GM18499 (cell line): ENCODE measurements around the gene MED22.

Source experiments
- ATAC-seq: cut with Tn5 transposase; IDR thresholded peaks from one replicate; pipeline ENCODE4 v1.9.1; 2021; ENCODE audit warnings: moderate number of reproducible peaks; ENCODE audit not compliant: insufficient read depth, unreplicated experiment

Gene MED22

DNA sequence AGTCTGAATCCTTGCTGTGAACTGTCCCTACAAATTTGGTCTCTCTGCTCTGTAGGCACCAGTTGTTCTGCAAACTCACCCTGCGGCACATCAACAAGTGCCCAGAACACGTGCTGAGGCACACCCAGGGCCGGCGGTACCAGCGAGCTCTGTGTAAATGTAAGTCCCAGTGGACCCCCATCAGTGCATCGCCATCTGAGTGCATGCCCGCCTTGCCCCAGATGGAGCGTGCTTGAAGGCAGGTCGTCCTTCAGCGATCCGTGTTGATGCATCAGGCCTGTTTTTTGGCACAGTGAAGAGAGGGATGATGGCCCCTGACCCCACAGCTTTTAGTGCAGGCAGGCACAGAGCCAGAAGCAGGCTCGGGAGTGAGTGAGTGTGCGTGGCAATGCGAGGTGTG is 9.7 kb upstream of the MED22 start:
- no peak for ATAC-seq

DNA sequence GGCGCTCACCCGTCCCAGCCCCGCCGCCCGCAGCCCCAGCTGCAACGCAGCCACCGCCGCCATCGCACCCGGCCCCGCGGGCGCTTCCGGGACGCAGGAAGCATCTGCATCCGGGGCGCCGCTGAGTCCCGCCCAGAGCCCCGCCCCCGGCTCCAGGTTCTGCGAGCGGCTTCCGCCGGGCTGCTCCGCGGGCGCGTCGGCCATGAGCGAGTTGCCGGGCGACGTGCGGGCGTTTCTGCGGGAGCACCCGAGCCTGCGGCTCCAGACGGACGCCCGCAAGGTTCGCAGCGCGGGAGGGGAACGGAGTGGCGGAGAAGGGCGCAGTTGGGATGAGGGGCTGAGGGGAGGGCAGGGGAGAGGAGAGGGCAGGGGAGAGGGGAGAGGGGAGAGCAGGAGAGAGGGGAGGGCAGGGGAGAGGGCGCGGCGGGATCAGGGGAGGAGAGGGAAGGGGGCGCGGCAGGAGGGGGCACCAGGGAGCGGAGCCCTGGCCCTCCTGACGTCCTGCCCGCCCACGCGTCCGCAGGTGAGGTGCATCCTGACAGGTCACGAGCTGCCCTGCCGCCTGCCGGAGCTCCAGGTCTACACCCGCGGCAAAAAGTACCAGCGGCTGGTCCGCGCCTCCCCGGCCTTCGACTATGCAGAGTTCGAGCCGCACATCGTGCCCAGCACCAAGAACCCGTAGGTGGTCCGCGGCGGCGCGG is 8.6 kb upstream of the MED22 start, which contains the start of the genes SURF1 and SURF2:
Gene SURF1 (minus strand): TSS at position 97 of the 701 bp plus-strand sequence. CDS start 34 bp downstream, at position 63.
Gene SURF2 (plus strand): TSS at position 160 of the 701 bp plus-strand sequence. CDS start 43 bp downstream, at position 203.
- ATAC-seq, result no peak

DNA sequence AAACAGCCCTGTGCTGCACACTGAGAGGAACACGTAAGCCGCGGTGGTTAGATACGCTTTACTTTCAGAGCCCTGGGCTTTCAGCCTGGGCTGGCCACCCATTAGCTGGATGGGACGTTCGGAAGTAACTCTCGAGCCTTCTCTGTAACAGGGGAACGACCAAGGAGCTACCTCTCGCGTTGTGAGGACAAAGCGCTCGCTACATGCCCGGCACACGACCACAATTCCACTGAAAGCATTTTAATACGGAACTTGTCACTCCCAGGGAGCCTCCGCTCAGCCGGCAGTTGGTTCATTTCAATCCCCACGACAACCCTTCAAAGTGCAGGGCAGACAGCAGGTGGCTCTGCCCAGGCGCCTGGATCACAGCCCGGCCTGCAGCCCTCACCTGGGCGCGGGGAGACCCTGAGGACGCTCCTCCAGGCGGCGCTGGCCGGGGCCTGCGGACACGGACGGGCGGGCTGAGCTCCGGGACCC is 8.0 kb upstream of the MED22 start:
- no peak for ATAC-seq

DNA sequence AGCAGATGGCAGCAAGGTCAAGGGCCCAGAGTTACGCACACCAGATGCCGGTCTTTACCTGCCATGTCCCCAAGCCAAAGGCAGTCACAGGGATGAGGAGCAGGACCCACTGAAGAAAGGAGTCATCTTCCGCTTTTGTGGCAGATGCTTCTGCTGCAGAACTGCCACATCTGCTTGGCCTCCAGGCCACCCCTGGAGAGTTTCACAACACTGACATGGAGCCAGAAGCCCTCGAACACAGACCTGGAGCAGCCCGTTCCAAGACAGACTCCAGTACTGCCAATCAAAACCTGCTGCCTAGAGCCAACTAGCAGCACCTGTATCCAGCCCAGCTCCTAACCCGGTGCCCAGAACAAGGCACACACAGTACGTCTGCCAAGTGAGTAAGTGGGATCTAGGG is 6.8 kb upstream of the MED22 start:
- no peak for ATAC-seq

DNA sequence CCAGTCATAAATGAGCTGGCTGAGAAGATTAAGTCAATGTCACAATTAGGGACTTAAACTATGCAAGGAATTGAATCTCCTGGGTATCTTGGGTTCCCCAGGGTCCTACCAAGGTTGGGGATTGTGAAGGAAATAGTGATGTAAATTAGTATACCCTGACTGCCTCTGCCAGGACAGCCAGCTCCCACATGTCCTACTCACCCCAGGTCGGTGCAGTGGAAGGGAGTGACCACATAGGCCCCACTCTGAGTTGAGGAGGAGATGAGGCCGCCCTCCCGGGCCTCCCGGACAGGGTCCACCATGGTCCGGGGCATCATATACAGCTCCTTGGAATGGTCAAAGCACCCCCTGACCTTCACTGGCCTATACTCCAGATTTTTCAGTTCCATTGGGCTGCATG is 5.6 kb upstream of the MED22 start:
- ATAC-seq, result no peak

DNA sequence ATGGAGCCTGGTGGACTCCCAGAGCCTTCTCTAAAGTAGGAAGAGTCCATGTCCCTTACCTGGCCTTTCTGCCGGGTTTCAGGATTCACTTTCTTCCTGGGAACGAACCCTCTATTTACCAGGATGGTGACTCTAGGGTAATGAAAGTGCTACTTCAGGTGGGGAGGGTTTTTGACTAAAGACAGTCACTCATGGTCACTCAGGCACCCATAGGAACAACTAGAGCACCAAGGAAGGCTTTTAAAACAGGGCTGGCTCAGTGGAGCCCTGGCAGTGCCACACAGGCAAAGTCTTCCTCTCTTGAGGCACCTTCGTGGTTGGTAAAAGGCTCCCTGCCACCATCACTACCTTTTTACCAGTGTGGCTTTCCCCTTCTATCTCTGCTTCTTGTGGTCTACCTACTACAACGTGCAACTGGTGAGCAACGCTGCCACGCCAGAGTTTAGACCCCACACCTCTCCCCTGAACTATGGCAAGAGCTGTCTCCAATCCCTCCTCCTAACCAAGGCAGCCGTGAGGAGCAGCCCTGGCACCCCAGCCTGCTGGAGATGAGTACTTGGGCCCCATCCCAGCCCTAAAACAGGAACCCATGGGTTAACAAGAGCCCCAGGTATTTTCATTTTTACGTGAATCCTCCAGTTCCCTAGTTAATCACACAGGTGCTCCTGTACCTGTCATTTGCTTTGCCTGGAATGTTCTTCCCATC is 4.9 kb upstream of the MED22 start:
- no peak for ATAC-seq

DNA sequence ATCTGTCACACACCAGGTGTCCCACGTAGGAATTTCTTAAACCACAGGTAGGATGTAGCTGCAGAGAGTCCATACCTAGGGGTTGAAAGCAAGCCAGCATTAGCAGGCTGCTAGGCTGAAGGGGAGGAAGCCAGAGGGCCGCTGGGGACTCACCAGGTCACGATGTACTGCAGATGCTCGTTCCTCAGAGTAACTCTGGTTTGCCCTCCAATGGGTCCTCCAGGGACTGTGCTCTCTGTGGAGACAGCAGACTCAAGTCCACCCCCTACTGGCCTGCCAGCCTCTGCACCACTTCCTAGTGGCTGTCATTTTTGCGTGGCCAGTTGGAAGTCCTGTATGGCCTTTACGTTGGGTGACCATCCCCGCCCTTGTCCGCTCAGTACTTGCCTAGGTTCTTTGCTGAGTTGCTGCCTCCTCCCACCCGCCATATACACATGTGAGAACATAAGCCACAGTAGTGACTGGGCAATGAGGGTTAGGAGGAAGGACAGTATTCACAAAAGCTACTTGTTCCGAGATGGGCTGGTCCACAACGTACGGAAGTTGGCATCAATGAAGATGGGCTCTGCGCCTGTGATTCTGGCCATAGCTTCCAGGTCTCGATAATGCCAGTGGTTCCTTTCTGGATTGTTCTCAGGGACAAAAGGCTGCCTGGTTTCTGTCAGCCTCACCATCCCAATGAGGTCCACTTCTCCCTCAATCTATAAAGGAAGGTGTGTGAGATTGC is 4.1 kb upstream of the MED22 start:
- ATAC-seq, result no peak

DNA sequence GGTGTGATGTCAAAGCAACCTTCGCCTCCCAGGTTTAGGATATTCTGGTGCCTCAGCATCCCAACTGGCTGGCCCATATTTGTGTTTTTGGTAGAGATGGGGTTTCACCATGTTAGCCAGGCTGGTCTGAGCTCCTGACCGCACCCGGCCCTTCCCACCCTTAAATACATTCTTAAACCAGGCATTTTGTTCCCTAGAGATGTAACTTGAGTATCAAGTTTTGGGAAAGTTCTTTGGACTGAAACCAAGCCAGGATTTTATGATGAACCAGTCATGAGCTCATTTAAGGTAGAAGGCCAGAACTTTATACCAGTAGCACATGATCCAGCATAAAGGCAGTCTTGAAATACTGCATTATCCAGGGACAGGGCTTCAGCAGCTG is 3.6 kb upstream of the MED22 start:
- no peak for ATAC-seq

DNA sequence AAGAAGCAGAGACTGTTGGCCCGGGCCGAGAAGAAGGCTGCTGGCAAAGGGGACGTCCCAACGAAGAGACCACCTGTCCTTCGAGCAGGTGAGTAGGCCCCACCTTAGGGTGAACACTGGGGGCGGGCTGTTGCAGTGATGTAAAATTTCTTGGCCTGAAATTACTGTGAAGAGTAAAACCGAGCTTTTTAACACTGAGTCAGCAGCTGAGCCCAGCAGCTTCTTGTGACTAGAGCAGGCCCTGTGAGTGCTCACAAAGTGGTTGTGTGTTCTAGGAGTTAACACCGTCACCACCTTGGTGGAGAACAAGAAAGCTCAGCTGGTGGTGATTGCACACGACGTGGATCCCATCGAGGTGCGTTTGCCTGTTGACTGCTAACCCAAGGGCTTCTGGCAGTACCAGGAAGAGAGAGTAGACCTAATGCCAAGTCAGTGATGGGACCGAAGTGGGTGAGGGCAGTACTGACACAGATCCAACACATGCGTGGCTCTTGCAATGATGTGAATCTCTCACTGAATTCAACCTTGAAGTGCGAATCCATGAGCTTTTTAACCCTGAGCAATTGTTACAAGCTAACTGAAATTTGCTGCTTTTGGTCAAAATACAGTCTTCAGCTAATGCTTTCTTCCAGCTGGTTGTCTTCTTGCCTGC is 2.2 kb upstream of the MED22 start:
- no peak for ATAC-seq

DNA sequence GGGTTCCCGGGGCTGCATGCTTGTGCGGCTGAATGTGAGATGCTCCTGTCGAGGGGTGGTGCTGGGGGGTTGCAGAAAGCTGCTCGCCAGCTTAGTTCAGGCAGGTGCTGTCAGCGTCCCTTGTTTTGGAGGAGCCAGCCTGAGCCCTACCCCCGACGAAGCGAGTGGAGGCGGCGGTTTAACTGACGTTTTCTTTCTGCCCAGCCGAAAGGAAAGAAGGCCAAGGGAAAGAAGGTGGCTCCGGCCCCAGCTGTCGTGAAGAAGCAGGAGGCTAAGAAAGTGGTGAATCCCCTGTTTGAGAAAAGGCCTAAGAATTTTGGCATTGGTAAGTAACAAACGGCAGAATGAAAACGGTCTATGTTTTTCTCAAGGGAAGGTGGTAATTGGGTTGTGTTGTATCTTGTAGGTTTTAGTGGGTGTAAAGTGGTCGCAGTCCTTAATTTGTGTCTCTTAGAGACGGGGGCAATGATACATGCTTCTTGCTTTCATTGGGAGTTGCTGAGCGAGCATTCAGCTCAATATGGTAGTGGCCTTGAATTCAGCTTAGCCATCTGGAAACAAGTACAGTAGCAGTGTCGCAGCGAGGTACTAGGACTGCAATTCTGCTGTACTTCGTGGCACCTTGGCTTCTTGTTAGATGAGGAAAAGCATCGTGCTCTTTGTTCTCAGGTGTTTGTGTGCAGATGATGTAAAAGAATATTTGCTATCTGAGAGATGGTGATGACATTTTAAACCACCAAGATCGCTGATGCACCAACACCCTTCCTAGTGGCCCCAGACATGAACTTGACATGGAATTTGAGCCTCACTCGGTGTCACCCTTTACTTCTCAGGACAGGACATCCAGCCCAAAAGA is 1.0 kb upstream of the MED22 start:
- ATAC-seq, result no peak

DNA sequence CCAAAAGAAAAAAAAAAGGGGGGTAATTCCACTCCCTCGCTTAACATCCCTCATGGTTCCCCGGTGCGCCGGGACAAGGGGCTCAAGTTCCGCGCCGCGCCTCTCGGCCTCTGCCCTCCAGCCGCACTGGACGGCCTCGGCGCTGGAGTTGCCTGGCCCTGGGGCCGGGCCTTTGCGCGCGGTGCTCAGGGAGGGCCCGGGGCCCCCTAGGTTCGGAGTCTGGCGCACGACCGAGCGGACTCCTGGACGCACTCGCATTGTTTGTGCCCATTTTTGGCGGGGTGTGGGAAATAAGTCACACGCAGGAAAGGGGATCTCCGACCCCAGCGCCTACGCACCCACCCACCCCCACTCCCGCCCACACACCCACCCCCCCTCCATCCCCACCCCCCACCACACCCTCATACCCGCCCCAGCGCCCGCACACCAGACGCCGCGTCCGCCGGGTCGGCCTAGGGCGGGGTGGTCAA is 381 bp downstream of the MED22 start:
- no peak for ATAC-seq

DNA sequence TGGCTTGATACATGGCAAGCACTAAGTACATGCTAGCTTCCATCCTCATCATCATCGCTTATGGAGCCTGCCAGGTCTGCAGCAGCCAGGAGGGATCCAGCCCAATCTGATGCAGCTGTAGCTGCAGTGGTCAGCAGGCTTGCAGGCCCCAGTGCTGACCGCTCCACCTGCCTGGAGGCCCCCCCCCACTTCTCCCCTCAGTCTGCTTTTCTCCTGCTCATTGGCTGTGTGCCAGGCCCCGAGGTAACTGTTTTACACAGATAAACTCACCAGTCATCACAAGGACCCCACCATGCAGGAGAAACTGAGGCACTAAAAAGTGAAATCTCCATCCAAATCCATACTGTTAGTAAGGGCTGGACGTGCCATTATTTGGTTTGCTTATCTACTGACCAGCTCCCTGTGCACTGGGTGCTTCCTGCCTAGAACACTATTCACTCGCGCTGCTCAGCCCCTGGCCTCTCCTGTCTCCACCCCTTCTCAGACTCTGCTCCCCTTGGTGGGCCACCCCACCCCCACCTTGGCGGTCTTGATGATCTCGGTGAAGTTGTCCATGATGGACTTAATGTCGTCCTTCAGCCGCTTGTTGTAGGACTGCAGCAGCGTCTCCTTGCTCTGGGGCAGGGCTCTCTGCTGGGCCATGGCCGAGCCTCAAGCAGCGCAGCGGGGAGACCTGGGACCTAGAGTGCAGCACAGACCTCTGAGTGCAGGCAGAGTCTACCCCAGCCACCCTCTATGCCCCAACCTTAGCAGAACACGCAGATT is 1.7 kb downstream of the MED22 start:
- ATAC-seq, result no peak

DNA sequence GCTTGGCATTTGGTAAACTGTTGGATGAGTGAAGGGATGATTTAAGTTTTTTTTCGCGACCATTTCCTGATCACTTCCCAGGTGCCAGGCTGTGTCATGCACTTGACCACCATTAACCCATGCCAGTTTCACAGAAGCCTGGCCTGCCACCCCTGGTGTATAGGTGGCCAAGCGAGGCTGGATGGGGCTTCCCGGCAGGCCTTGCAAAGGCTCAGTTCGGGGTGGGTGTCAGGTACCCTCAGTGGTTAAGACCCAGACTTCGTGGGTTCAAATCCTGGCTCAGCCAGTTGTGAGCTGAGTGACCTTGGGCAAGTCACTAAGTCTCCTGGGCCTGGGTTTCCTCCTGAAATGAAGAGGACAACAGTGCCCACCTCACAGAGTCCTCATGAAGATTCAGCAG is 2.3 kb downstream of the MED22 start:
- ATAC-seq, result no peak

DNA sequence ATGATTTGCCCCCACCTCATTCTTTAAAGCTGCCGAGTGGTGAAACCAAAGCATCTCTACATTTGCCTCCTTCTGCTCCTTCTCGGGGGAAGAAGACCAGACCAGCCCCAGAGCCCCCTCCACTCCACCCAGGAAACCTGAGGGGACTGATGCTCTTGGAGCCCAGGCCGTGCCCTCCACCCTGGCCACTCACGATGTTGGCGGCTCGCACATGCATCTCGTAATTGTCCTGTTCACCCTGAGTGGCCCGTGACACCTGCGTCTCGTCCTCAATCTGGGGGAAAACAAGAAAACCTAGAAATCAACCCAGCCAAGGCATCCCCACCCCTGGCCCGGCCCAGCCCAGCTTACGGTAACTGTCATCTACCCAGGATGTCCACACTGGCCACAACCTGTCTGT is 3.0 kb downstream of the MED22 start:
- no peak for ATAC-seq

DNA sequence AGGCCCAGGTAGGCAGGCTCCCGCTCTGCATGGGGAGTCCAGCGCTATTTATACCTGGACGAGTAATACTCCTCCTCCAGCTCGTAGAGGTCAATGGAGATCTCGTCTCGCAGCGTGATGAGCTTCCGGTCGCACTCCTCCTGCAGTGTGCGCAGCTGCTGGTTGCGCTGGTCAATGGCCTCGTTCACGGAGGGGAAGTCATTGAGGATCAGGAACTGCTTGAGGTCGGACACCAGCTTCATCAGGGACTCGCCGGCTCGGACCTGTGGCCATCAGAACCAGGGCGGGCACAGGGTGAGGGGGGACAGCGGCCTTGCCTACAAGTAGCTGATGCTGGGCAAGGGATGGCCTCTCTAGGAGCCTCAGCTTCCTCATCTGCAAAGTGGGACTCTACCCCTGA is 3.9 kb downstream of the MED22 start:
- no peak for ATAC-seq

DNA sequence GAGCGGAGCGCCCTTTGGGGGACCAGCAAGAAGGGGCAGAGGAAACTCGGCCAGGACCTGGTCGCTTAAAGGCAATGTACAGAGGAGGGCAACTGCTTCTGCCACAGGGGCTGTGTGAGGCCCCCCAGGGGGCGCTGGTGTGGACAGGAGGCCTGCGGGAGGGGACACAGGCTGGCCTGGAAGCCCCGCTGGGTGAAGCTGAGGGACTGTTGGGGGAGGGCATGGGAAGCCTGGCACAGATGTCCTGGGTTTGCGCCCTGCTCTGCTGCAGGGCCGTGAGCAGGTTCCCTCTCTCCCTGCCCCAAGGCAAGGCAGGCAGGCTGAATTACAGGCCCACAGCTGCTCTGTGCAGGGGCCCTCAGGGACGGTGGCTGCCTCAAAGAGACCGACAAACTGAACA is 5.4 kb downstream of the MED22 start:
- ATAC-seq, result no peak

DNA sequence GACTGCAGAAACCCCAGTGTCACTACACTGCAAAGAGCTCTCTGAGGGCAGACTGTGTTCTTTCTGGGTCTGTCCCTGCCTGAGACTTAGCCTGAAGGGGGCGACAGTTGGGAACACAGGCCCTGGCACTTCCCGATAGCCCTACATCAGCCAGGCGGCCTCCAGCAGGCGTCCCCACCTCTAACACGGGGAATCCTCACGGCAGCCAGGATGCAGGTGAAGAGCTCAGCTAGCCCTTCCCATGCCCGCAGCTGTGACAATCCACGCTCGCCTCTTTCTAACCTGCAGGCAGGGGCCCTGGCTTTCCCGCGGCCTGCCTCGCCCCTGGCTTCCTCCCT is 5.9 kb downstream of the MED22 start:
- no peak for ATAC-seq

DNA sequence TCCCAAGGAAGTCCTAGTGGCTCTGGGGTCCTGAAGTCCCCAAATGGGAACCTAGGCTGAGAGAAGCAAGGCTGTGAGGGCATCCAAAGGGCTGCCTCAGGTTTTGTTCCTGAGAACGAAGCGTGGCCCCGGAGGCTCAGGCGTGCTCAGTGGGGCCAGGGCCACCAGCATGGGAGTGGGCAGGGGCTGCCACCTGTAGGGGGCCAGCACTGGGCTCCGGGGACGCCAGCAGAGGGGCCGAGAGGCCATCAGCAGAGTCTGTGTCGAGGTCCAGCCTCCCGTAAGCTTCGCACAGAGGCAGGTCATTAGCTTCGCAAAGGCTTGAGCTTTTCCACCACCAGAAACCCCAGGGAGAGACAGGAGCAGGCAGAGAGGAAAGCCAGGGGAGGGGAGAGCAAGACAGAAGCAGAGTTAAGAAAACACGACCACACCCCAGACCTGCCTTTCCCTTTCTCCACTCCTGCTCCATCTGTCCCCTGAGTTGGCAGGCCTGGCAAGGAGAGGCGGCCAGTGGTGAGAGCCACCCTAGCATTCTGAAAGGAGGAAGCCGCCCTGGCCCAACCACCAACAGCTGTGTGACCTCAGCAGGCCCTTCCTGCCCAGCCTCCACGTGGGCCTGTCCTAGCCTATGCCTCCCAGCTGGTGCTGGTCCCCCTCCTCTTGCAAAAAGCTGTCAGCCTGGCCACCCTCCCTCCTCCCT is 6.4 kb downstream of the MED22 start:
- ATAC-seq, result no peak
